Fibroblast of skin of right biceps (primary cell): Measurements from ENCODE around the gene AVPR2.

Source experiments
- DNase-seq: peaks from one replicate; pipeline ENCODE4 v3.0.0-alpha.2; 2013

Gene AVPR2

GRCh38 chrX:153886915-153887314, 17.6 kb upstream of the AVPR2 start:
- no peak for DNase-seq

GRCh38 chrX:153887385-153887784, 17.1 kb upstream of the AVPR2 start:
- no peak for DNase-seq

- DNase-seq = no peak
Observed at GRCh38 chrX:153888344-153888743, 16.1 kb upstream of the AVPR2 start.

GRCh38 chrX:153889123-153889522, 15.3 kb upstream of the AVPR2 start:
- no peak for DNase-seq

- no peak for DNase-seq
Observed at GRCh38 chrX:153897899-153898298, 6.6 kb upstream of the AVPR2 start.

- peak; percentile 85 for DNase-seq
Observed at GRCh38 chrX:153900831-153901752, 3.4 kb upstream of the AVPR2 start.

- DNase-seq = no peak
Observed at GRCh38 chrX:153901753-153902140, 2.7 kb upstream of the AVPR2 start.

GRCh38 chrX:153902385-153902784, 2.1 kb upstream of the AVPR2 start:
- DNase-seq = no peak

- no peak for DNase-seq
Observed at GRCh38 chrX:153903238-153903980, 1.1 kb upstream of the AVPR2 start.

- DNase-seq = no peak
Observed at GRCh38 chrX:153905481-153906095, 1.1 kb downstream of the AVPR2 start.

GRCh38 chrX:153906126-153906917, 1.8 kb downstream of the AVPR2 start:
- no peak for DNase-seq

GRCh38 chrX:153907456-153907855, 3.0 kb downstream of the AVPR2 start:
- DNase-seq = no peak

- no peak for DNase-seq
Observed at GRCh38 chrX:153908219-153908860, 3.9 kb downstream of the AVPR2 start.

GRCh38 chrX:153909024-153909979, 4.8 kb downstream of the AVPR2 start:
- DNase-seq = no peak

- no peak for DNase-seq
Observed at GRCh38 chrX:153909980-153910360, 5.5 kb downstream of the AVPR2 start.

- DNase-seq = no peak
Observed at GRCh38 chrX:153910446-153910845, 6.0 kb downstream of the AVPR2 start.

GRCh38 chrX:153911798-153912197, 7.3 kb downstream of the AVPR2 start:
- DNase-seq = no peak

GRCh38 chrX:153913211-153913610, 8.7 kb downstream of the AVPR2 start:
- DNase-seq = no peak

- DNase-seq = no peak
Observed at GRCh38 chrX:153913701-153914100, 9.2 kb downstream of the AVPR2 start.

GRCh38 chrX:153917869-153918268, 13.4 kb downstream of the AVPR2 start:
- DNase-seq = no peak

- DNase-seq = no peak
Observed at GRCh38 chrX:153919281-153919680, 14.8 kb downstream of the AVPR2 start.
